ENCODE measurements around the gene RASSF1.

GRCh38 chr3:50331364-50331907 is 9.2 kb downstream of the RASSF1 start:
- TF ChIP-seq POLR2A (IDR thresholded peaks at IDR 0.05) (no peak), CTCF (IDR thresholded peaks at IDR 0.05) (no peak)

Measured in body of pancreas (tissue), 4 donors.